Stimulated activated CD4-positive, alpha-beta T cell treated with anti-CD3 and anti-CD28 coated beads, Interleukin-2, amount 100 ng/mL, for 4 hours (primary cell): ENCODE results near the gene SPAM1.
"Not testable (repeated sequence)": the region's sequence is repeated elsewhere in the genome, so short reads cannot be mapped to it uniquely, and the experiment has no call there.

Experiments
- DNase-seq: peaks from one replicate; pipeline ENCODE4 v3.0.0-alpha.2; 2020; ENCODE audit warnings: low read depth

SPAM1 gene

GRCh38 chr7:123958186-123958703 is 33.2 kb downstream of the SPAM1 start:
- no peak for DNase-seq

GRCh38 chr7:123961771-123962170 is 36.7 kb downstream of the SPAM1 start:
- no peak for DNase-seq

GRCh38 chr7:123966936-123967335 is 41.9 kb downstream of the SPAM1 start:
- no peak for DNase-seq

- DNase-seq: no peak
These were observed 47.0 kb downstream of the SPAM1 start for GRCh38 chr7:123972045-123972444.

- no peak for DNase-seq
These were observed 47.8 kb downstream of the SPAM1 start for GRCh38 chr7:123972831-123973230.

GRCh38 chr7:123974326-123974908 is 49.4 kb downstream of the SPAM1 start:
- DNase-seq: no peak

- no peak for DNase-seq
These were observed 50.0 kb downstream of the SPAM1 start for GRCh38 chr7:123975084-123975483.

- no peak for DNase-seq
These were observed 52.0 kb downstream of the SPAM1 start for GRCh38 chr7:123977081-123977480.

GRCh38 chr7:123979876-123980275 is 54.8 kb downstream of the SPAM1 start:
- no peak for DNase-seq

- DNase-seq: no peak
These were observed 62.4 kb downstream of the SPAM1 start for GRCh38 chr7:123987445-123987844.

- DNase-seq: no peak
These were observed 68.0 kb downstream of the SPAM1 start for GRCh38 chr7:123992913-123993518.

GRCh38 chr7:123993996-123994395 is 69.0 kb downstream of the SPAM1 start:
- DNase-seq: no peak

- DNase-seq: no peak
These were observed 69.4 kb downstream of the SPAM1 start for GRCh38 chr7:123994449-123994848.

GRCh38 chr7:123995617-123996326 is 70.7 kb downstream of the SPAM1 start:
- DNase-seq: no peak

- DNase-seq: no peak
These were observed 71.2 kb downstream of the SPAM1 start for GRCh38 chr7:123996327-123996625.

GRCh38 chr7:123998921-123999320 is 73.9 kb downstream of the SPAM1 start:
- no peak for DNase-seq

GRCh38 chr7:123999703-124000102 is 74.7 kb downstream of the SPAM1 start:
- DNase-seq: no peak

GRCh38 chr7:124008296-124008695 is 83.3 kb downstream of the SPAM1 start:
- DNase-seq: not testable (repeated sequence)

GRCh38 chr7:124009321-124009720 is 84.3 kb downstream of the SPAM1 start:
- DNase-seq: no peak
